Lower leg skin (tissue), 4 donors: ENCODE data around the gene RPTOR. TPM values are rescaled to one million over a fixed set of nuclear protein-coding genes. Genes with fewer than 3 reads are reported as not detected.

Experiments used
- DNase-seq, 2 donors: peaks; one replicate each; pipeline ENCODE4 v3.0.0-alpha.2; 2019; ENCODE audit warnings: low spot score in 2 of 2
- H3K4me3 ChIP-seq: fragments of 200-600 bp; sonication (generic); 2 replicates; pipeline ENCODE4 v1.5.1; 2017; ENCODE audit warnings: mild to moderate bottlenecking, low read depth; ENCODE audit not compliant: poor library complexity, severe bottlenecking
- POLR2A ChIP-seq, 2 donors: fragments of 450-650 bp; IDR thresholded peaks; one replicate each; pipeline ENCODE4 v1.6.1; 2016 to 2017; ENCODE audit warnings: antibody characterized with exemption in 2 of 2, mild to moderate bottlenecking in 1 of 2, moderate library complexity in 1 of 2
- WGBS, 2 donors: methylation state at CpG; one replicate each; pipeline ENCODE4 v1.1.5; 2018; 5-methylcytosine and 5-hydroxymethylcytosine counted together
- intact Hi-C: fragments of 100-400 bp; cut with DNase I; formaldehyde crosslinking; loops from one replicate; pipeline ENCODE4 v1.15.0; 2023; ENCODE audit warnings: low total_unique reads
- total RNA-seq, 4 donors: library from RNA; depleted of rRNA; stranded (reverse); fragments of >200 nt; gene quantifications; one replicate each; pipeline ENCODE4 v1.1.0, GENCODE V29; 2016
- TF ChIP-seq, protein P1 (sequence below), 3 donors: fragments of 450-650 bp; IDR thresholded peaks; one replicate each; pipeline ENCODE4 v1.5.1; 2016; ENCODE audit warnings: antibody characterized with exemption in 3 of 3, mild to moderate bottlenecking in 3 of 3, moderate library complexity in 2 of 3

Gene RPTOR
- total RNA-seq, 4 donors from 2014 or later = 30.7 to 68.2 (median 39.8) TPM

DNA sequence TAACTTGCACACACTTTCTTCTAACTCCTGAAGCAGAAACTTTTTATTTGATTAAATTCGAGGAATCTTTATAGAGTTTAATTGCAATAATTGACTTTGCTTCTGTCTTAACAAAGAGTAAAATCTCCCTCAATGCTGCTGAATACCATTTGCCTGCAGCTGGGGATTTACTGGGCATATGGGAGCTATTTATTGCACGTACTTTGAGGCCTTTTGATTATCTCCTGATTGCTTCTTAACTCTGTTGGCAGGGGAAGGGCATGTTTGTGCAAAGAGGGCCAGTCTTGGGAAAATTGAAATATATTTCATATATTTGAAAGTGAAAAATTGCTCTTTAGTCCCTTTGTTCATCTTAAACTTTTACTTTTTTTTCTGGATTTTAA is 290.2 kb downstream of the RPTOR start:
- H3K4me3 ChIP-seq = no peak overlapping the region
- TF ChIP-seq, protein P1, sequence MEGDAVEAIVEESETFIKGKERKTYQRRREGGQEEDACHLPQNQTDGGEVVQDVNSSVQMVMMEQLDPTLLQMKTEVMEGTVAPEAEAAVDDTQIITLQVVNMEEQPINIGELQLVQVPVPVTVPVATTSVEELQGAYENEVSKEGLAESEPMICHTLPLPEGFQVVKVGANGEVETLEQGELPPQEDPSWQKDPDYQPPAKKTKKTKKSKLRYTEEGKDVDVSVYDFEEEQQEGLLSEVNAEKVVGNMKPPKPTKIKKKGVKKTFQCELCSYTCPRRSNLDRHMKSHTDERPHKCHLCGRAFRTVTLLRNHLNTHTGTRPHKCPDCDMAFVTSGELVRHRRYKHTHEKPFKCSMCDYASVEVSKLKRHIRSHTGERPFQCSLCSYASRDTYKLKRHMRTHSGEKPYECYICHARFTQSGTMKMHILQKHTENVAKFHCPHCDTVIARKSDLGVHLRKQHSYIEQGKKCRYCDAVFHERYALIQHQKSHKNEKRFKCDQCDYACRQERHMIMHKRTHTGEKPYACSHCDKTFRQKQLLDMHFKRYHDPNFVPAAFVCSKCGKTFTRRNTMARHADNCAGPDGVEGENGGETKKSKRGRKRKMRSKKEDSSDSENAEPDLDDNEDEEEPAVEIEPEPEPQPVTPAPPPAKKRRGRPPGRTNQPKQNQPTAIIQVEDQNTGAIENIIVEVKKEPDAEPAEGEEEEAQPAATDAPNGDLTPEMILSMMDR (IDR thresholded peaks at IDR 0.05) = no peak
- no peak for TF ChIP-seq POLR2A (IDR thresholded peaks at IDR 0.05)
- WGBS, 2 donors = 57 to 76% methylated on average over 2 of the region's 2 CpGs
- no peak for DNase-seq
- intact Hi-C loops = no loop called here

DNA sequence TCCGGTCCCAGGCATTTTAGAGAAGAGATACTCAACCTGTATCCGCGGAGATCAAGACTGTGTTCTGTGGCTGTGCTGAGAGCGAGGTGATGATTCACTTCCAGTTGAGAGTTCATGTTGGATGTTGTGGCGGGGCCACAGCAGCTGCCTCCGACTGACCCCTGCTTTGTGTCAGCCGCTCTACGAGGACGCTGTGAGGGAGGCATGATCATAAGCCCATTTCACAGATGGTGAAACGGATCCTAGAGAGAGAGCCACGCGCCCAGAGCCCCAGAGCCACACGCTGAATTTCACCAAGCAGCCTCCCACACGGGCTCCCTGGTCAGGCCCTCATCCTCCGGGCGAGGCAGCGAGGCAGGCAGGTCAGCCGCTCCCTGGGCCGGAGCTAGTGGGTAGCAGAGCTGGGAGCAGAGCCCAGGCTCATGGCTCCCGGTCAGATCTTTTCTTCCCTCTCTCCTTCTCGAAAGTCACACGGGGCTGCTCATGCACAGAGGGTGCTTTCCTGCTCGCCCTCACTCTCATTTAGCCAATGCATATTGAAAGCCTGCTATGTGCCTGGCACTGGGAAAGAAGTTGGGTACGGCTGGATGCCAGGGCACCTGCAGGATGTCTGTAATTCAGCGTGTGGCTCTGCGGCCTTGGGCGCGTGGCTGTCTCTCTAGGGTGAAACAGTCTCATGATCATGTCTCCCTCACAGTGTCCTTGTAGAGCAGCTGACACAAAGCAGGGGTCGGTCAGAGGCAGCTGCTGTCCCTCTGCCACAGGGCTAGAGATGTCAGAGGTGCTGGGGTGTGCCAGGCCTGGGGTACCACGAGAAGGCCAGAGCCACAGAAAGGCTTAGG is 291.4 kb downstream of the RPTOR start:
- DNase-seq = no peak
- intact Hi-C loops = no loop called here
- 93 to 96% methylated on average over 30 of the region's 30 CpGs for WGBS, 2 donors
- no peak overlapping the region for H3K4me3 ChIP-seq
- TF ChIP-seq, protein P1 (IDR thresholded peaks at IDR 0.05) = no peak

DNA sequence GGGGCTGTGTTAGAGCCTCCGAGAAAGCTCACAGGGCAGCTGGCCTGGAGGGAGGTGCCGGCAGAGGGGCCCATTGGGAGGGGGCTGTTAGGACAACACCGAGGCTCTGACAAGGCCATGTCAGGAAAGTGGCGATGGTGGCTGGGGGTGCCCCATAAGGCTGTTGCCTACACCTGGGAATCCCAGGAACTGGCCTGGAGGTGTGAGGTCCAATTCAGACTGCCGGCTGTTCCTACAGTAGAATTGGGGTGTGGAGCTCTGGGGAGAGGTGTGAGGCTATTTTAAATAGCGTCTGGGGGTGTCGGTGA is 292.0 kb downstream of the RPTOR start:
- intact Hi-C loops = no loop called here
- 95 to 100% methylated on average over 7 of the region's 7 CpGs for WGBS, 2 donors
- no peak overlapping the region for H3K4me3 ChIP-seq
- no peak for TF ChIP-seq POLR2A (IDR thresholded peaks at IDR 0.05)
- TF ChIP-seq, protein P1 (IDR thresholded peaks at IDR 0.05) = no peak
- DNase-seq = no peak

DNA sequence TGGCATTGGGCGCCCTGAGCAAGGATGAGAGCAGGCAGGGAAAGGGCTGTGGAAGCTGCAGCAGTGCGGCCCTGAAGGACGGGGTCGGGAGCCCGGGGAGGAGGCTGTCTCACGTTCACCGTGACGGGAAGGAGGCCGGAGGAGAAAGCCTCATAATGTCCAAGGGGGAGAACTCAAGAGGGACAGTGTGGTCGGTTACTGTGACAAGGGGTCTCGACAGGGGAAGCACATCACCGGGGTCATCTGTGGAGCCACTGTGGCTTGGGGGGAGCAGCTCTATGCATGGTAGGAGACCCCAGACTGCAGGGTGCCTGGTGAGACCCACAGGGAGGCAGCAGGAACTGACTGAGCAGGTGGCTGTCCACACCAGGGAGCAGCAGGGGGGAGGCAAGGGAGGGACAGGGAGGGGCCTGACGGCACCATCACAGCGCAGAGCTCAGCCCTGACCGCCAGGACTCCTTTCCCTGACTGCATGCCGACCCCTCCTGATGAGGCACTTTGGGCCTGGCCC is 292.4 kb downstream of the RPTOR start:
- no peak overlapping the region for H3K4me3 ChIP-seq
- WGBS, 2 donors = 94 to 96% methylated on average over 15 to 16 of the region's 16 CpGs
- TF ChIP-seq, protein P1 (IDR thresholded peaks at IDR 0.05) = no peak
- no peak for TF ChIP-seq POLR2A (IDR thresholded peaks at IDR 0.05)
- DNase-seq = no peak
- intact Hi-C loops = no loop called here

DNA sequence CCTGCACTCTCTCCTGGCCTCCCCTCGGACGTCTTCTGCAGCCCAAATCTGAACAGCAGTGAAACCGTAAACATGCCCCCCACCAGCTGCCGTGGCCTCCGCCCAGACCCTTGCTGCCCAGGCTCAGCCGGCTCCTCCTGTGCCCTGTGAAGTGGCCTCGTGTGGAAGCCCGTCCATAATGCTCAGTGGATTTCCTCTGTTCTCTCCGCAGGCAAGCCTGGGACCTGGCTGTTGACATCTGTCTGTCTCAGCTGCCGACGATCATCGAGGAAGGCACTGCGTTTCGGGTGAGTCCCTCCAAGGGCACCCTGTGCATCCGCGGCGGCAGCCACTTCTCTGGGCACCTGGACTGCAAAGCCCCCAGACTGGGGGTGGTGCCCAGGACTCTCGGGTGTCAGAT is 293.1 kb downstream of the RPTOR start:
- intact Hi-C loops = no loop called here
- no peak for DNase-seq
- H3K4me3 ChIP-seq = no peak overlapping the region
- TF ChIP-seq POLR2A (IDR thresholded peaks at IDR 0.05) = no peak
- TF ChIP-seq, protein P1 (IDR thresholded peaks at IDR 0.05) = no peak
- WGBS, 2 donors = 94 to 97% methylated on average over 18 of the region's 18 CpGs
